SH-SY5Y (cell line): Measurements from ENCODE around the gene IFT172.

Source experiments
- GATA2 ChIP-seq: IDR thresholded peaks from 2 replicates; pipeline ENCODE4 v1.6.1; 2011; ENCODE audit warnings: mild to moderate bottlenecking, low read depth, low read length
- GATA3 ChIP-seq: IDR thresholded peaks from 2 replicates; pipeline ENCODE4 v1.6.1; 2011; ENCODE audit warnings: low read depth, mild to moderate bottlenecking, low read length, moderate library complexity

- no peak for TF ChIP-seq GATA2
- TF ChIP-seq GATA3: no peak
Measured at GRCh38 chr2:27518113-27518781, 28.7 kb upstream of the IFT172 start.
